ENCODE data around the gene NUP210L.
"Not testable (repeated sequence)": the region's sequence is repeated elsewhere in the genome, so short reads cannot be mapped to it uniquely, and the experiment has no call there.

The NUP210L gene

GRCh38 chr1:154076413-154076812, 78.5 kb downstream of the NUP210L start:
- no peak overlapping the region for H3K4me3 ChIP-seq (ENCODE audit: insufficient read length, low read depth)
- TF ChIP-seq YY1 (IDR thresholded peaks at IDR 0.05; ENCODE audit: insufficient read depth, insufficient read length) (no peak), SUZ12 (IDR thresholded peaks at IDR 0.05; ENCODE audit: extremely low read depth, insufficient read depth, insufficient read length) (no peak), ZNF274 (IDR thresholded peaks at IDR 0.05; ENCODE audit: low read depth, low read length) (no peak)
- H3K36me3 ChIP-seq (ENCODE audit: insufficient read depth, insufficient read length, low read length), result no peaks in the 10 kb centered on the region
- H3K9me3 ChIP-seq (ENCODE audit: insufficient read depth, low read length), result 0 out of 2 replicates have a peak, but pooled peaks cover 6% of the 10 kb centered on the region
- H3K4me1 ChIP-seq (ENCODE audit: insufficient read depth, insufficient read length), result no peaks in the 10 kb centered on the region
- no peak overlapping the region for H3K9ac ChIP-seq (ENCODE audit: insufficient read length, low read depth)
- DNase-seq (ENCODE audit: low read depth, low spot score), result no peak
- no peaks in the 10 kb centered on the region for H3K27me3 ChIP-seq (ENCODE audit: insufficient read depth, insufficient read length)

GRCh38 chr1:154075746-154076145, 79.1 kb downstream of the NUP210L start:
- Histone ChIP-seq H3K27me3 (ENCODE audit: insufficient read depth, insufficient read length) (no peaks in the 10 kb centered on the region), H3K9me3 (ENCODE audit: insufficient read depth, low read length) (0 out of 2 replicates have a peak, but pooled peaks cover 5% of the 10 kb centered on the region), H3K4me1 (ENCODE audit: insufficient read depth, insufficient read length) (no peaks in the 10 kb centered on the region), H3K4me3 (ENCODE audit: insufficient read length, low read depth) (no peak overlapping the region), H3K36me3 (ENCODE audit: insufficient read depth, insufficient read length, low read length) (no peaks in the 10 kb centered on the region), H3K9ac (ENCODE audit: insufficient read length, low read depth) (no peak overlapping the region)
- TF ChIP-seq SUZ12 (IDR thresholded peaks at IDR 0.05; ENCODE audit: extremely low read depth, insufficient read depth, insufficient read length) (no peak), YY1 (IDR thresholded peaks at IDR 0.05; ENCODE audit: insufficient read depth, insufficient read length) (no peak), ZNF274 (IDR thresholded peaks at IDR 0.05; ENCODE audit: low read depth, low read length) (no peak)
- no peak for DNase-seq (ENCODE audit: low read depth, low spot score)

DNA sequence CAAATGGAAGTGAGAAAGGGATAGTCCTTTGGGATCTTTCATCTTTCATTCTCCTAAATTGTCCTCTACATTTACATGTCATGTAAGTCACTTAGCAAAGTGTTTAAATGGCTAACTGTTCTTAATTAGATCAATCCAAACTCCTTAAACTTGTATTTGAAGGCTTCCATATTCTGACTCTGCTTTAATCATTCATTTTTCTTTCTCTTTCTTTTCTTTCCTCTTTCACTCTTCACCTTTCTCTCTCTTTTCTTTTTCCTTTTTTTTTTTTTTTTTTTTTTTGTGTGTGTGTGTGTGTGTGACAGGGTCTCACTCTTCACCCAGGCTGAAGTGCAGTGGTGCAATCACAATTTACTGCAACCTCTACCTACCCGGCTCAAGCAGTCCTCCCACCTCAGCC, 92.6 kb downstream of the NUP210L start:
- no peaks in the 10 kb centered on the region for H3K4me1 ChIP-seq (ENCODE audit: insufficient read depth, insufficient read length)
- H3K36me3 ChIP-seq (ENCODE audit: insufficient read depth, insufficient read length, low read length), result no peaks in the 10 kb centered on the region
- H3K27me3 ChIP-seq (ENCODE audit: insufficient read depth, insufficient read length), result no peaks in the 10 kb centered on the region
- H3K9ac ChIP-seq (ENCODE audit: insufficient read length, low read depth), result no peak overlapping the region
- no peak for DNase-seq (ENCODE audit: low read depth, low spot score)
- TF ChIP-seq SUZ12 (IDR thresholded peaks at IDR 0.05; ENCODE audit: extremely low read depth, insufficient read depth, insufficient read length), result no peak
- TF ChIP-seq YY1 (IDR thresholded peaks at IDR 0.05; ENCODE audit: insufficient read depth, insufficient read length), result no peak
- TF ChIP-seq ZNF274 (IDR thresholded peaks at IDR 0.05; ENCODE audit: low read depth, low read length), result no peak
- no peaks in the 10 kb centered on the region for H3K9me3 ChIP-seq (ENCODE audit: insufficient read depth, low read length)
- no peak overlapping the region for H3K4me3 ChIP-seq (ENCODE audit: insufficient read length, low read depth)

DNA sequence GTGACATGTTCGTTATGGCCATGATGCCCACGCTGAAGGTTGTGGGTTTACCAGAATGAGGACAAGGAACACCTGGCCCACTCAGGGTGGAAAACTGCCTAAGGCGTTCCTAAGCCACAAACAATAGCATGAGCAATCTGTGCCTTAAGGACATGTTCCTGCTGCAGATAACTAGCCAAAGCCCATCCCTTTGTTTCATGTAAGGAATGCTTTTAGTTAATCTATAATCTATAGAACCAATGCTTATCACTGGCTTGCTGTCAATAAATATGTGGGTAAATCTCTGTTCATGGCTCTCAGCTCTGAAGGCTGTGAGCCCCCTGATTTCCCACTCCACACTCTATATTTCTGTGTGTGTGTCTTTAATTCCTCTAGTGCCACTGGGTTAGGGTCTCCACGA, 107.4 kb downstream of the NUP210L start:
- not testable (repeated sequence) for DNase-seq (ENCODE audit: low read depth, low spot score); H3K36me3 ChIP-seq (ENCODE audit: insufficient read depth, insufficient read length, low read length); H3K9ac ChIP-seq (ENCODE audit: insufficient read length, low read depth); H3K4me1 ChIP-seq (ENCODE audit: insufficient read depth, insufficient read length); H3K4me3 ChIP-seq (ENCODE audit: insufficient read length, low read depth); H3K27me3 ChIP-seq (ENCODE audit: insufficient read depth, insufficient read length)
- peaks cover 19% of the 10 kb centered on the region; the same call in 1 of the 2 replicates for H3K9me3 ChIP-seq (ENCODE audit: insufficient read depth, low read length)

- not testable (repeated sequence) for H3K27me3 ChIP-seq (ENCODE audit: insufficient read depth, insufficient read length); H3K4me1 ChIP-seq (ENCODE audit: insufficient read depth, insufficient read length); DNase-seq (ENCODE audit: low read depth, low spot score); H3K4me3 ChIP-seq (ENCODE audit: insufficient read length, low read depth); H3K9me3 ChIP-seq (ENCODE audit: insufficient read depth, low read length); H3K36me3 ChIP-seq (ENCODE audit: insufficient read depth, insufficient read length, low read length); H3K9ac ChIP-seq (ENCODE audit: insufficient read length, low read depth)
Measured at GRCh38 chr1:154033697-154034096, 121.2 kb downstream of the NUP210L start.

DNA sequence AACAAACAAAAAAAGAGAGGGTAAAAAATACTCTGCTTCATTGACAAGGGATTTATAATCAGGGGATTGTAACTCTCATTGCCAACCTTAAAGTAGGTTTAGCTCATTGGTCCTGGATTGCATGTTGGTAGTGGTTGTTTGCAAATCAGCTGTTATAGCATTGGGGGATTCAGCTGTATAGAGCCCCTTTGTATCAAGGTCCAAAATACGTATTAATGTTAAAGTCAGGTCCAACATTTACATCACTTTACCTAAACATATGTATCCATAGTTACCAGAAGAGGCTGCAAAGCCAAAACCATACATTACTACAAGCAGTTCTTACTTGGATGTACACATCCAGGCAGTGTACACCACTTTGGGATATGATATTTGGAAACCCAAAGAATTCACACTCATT, 134.9 kb downstream of the NUP210L start:
- Histone ChIP-seq H3K4me3 (ENCODE audit: insufficient read length, low read depth) (no peak overlapping the region), H3K27me3 (ENCODE audit: insufficient read depth, insufficient read length) (no peaks in the 10 kb centered on the region), H3K4me1 (ENCODE audit: insufficient read depth, insufficient read length) (no peaks in the 10 kb centered on the region), H3K9ac (ENCODE audit: insufficient read length, low read depth) (no peak overlapping the region), H3K9me3 (ENCODE audit: insufficient read depth, low read length) (no peaks in the 10 kb centered on the region), H3K36me3 (ENCODE audit: insufficient read depth, insufficient read length, low read length) (no peaks in the 10 kb centered on the region)
- no peak for TF ChIP-seq SUZ12 (IDR thresholded peaks at IDR 0.05; ENCODE audit: extremely low read depth, insufficient read depth, insufficient read length)
- no peak for TF ChIP-seq ZNF274 (IDR thresholded peaks at IDR 0.05; ENCODE audit: low read depth, low read length)
- TF ChIP-seq YY1 (IDR thresholded peaks at IDR 0.05; ENCODE audit: insufficient read depth, insufficient read length), result no peak
- DNase-seq (ENCODE audit: low read depth, low spot score), result no peak

DNA sequence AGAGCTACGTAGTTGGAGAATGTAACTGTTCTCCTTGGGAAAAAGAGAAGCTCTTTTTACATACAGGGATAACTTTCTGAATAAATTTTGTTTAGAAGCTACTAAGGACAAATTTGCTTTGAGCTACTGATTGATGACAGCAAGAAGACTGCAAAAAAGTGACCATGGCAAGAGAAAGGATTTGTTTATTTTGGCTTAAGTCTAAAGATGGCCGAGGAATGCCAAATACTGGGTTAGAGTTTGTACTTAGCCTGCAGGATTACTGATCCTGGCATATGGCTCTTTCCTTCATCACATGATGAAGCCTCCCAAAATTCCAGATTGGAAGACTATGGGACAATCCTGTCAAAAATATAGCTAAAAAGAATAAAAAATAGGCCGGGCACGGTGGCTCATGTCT, 135.6 kb downstream of the NUP210L start:
- no peaks in the 10 kb centered on the region for H3K27me3 ChIP-seq (ENCODE audit: insufficient read depth, insufficient read length)
- no peak for TF ChIP-seq YY1 (IDR thresholded peaks at IDR 0.05; ENCODE audit: insufficient read depth, insufficient read length)
- TF ChIP-seq SUZ12 (IDR thresholded peaks at IDR 0.05; ENCODE audit: extremely low read depth, insufficient read depth, insufficient read length), result no peak
- TF ChIP-seq ZNF274 (IDR thresholded peaks at IDR 0.05; ENCODE audit: low read depth, low read length), result no peak
- no peaks in the 10 kb centered on the region for H3K9me3 ChIP-seq (ENCODE audit: insufficient read depth, low read length)
- no peaks in the 10 kb centered on the region for H3K36me3 ChIP-seq (ENCODE audit: insufficient read depth, insufficient read length, low read length)
- no peak for DNase-seq (ENCODE audit: low read depth, low spot score)
- no peak overlapping the region for H3K9ac ChIP-seq (ENCODE audit: insufficient read length, low read depth)
- no peak overlapping the region for H3K4me3 ChIP-seq (ENCODE audit: insufficient read length, low read depth)
- H3K4me1 ChIP-seq (ENCODE audit: insufficient read depth, insufficient read length), result no peaks in the 10 kb centered on the region

All from NT2/D1 (cell line).